G401.6 (cell line): Measurements from ENCODE around the gene RHBDF2.

ENCODE experiments used
- FAIRE-seq: peaks from 2 replicates; lab custom pipeline; 2012; peaks lifted over from hg19 to GRCh38; lab: Jason Lieb, UNC

Gene RHBDF2

GRCh38 chr17:76500747-76501017 is 541 bp downstream of the RHBDF2 start:
- FAIRE-seq, result no peak

DNA sequence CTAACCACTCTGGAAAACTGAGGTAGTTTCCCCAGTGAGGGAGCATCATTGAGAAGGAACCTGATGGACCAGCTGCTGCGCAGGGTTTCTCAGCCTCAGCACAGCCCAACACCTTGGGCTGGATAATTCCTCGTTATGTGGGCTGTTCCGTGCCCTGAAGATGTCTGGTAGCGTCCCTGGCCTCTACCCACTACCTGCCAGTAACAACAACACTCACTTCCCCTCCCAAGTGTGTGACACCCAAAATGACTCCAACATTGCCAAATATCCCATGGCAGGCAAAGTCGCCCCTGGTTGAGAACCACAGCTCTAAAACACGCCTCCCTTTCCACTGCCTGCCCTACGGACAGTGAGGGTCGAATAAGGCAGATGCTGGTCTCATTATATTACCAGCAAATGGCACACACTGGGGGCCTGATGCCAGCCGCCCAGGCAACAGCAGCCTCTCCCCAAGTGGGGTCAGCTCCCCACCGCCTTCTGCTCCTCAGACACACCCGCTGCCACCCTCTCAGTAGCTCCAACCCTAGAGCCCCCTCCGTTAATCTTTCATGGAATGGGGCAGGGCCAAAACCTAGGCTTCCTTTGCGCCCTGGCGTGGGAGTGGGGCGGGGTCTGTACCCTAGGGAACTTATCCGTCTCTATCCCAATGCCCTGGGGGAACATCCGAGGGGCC is 1.0 kb downstream of the RHBDF2 start:
- FAIRE-seq, result no peak

- no peak for FAIRE-seq
Measured at GRCh38 chr17:76499267-76499667, 2.0 kb downstream of the RHBDF2 start.

DNA sequence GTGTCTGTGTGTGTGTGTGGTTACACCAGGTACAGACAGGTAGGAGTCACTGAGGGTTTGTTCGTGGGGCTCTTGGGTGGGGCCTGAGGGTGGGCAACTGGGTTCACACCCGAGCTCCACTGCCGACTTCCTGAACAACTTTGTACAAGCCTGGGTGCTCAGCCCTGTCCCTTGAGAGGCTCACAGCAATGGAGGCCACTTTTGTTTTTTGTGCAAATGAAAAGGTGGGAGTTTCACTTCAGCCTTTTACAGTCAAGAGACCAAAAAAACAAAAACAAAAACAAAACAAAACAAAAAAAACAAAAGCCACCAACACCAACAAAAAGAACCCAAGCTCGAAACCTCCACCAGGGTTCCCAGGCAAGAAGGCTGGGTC is 2.4 kb downstream of the RHBDF2 start:
- no peak for FAIRE-seq

DNA sequence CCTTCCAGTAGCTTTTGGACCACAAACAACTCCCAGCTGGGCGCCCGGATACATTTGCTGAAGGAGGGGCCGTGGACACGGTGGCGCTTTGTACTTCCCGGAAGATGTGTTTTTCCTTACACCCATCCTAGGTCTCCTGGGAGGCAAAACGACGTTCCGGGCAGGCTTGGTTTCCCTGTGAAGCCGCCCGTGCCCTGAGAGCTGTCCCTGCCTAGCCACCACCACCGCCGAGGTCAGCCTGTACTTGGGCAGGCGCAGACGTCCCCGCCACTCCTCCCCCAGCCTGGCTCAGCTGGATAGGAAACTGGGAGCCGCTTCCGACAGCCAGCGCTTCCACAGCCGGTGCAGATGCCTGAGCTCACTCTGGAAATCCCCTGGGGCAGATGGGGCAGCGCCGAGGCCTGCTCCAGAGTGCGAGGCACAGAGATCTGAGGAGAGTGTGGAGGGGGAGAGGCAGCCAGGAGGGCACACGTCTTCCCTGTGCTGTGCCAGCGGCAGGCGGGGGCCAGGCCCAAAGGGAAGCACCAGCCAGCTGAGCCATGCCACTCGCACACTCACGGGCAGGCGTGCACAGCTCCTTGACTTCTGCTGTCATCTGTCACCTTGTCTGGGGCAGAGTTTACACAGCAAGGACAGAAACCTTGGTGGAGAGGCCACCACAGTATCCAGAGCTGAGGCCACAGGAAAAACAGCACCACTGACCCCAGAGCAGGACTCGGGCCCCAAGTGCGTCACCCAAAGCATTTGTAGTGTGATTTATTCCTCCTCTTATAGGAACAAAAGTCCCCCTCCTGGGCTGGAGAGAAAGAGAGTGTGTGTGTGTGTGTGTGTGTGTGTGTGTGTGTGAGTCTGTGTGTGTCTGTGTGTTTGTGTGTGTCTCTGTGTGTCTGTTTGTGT is 3.0 kb downstream of the RHBDF2 start:
- FAIRE-seq, result no peak

DNA sequence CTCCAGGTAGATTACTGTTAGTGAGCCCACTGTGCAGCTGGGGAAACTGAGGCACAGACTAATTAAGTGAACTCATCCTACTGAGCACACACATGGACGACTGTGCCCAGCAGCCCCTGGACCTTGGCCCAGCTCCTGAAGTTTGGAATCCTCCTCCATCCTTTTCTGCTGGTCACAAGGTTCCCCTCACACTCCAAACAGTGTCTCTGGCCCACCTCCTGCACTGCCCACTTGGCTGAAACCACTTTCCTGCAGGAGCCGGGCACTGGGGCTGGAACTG is 3.6 kb downstream of the RHBDF2 start:
- no peak for FAIRE-seq

GRCh38 chr17:76496464-76496863 is 4.8 kb downstream of the RHBDF2 start:
- no peak for FAIRE-seq

GRCh38 chr17:76495663-76496400 is 5.4 kb downstream of the RHBDF2 start:
- FAIRE-seq, result no peak

GRCh38 chr17:76493505-76494167 is 7.6 kb downstream of the RHBDF2 start:
- FAIRE-seq, result no peak

GRCh38 chr17:76492989-76493501 is 8.2 kb downstream of the RHBDF2 start:
- no peak for FAIRE-seq

- FAIRE-seq, result no peak
Measured at GRCh38 chr17:76492123-76492988, 8.9 kb downstream of the RHBDF2 start.

DNA sequence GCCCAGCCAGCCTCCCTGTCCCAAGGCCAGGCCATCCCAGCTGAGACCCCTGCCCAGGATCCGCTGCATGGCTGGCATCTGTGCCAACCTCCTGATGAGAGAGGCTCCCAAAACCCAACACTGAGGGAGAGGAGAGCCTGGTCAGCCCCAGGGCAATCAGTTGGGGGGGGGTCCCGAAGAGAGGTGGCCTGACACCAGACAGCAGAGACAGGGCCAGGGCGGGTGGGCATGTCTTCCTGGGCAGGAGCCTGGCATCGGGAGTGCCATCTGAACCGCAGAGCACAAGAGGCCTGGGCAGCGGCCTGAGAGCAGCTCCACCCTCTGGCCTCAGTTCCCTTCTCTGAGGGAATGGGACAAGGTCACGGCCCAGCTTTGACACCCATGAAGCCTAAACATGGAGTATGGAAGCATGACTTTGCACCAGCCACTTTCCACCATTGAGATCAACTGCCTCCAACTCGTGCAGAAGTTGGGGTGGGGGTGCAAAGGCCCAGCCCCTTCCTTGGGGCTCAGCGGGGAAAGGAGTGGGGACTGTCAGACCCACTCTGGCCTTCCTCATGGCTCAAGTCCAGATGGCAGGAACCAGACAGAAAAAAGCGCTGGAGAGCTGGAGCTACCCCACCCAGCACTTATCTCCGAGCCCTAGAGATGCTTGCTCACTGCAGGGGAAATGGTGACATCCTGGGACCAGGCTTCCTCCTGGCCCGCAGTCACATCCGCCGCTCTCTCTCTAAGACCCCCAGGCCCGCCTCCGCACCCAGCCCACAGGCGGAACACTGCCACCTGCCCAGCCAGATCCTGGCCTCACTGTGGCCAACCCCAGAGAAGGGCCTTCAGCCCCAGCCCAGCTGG is 9.7 kb downstream of the RHBDF2 start:
- FAIRE-seq, result no peak

DNA sequence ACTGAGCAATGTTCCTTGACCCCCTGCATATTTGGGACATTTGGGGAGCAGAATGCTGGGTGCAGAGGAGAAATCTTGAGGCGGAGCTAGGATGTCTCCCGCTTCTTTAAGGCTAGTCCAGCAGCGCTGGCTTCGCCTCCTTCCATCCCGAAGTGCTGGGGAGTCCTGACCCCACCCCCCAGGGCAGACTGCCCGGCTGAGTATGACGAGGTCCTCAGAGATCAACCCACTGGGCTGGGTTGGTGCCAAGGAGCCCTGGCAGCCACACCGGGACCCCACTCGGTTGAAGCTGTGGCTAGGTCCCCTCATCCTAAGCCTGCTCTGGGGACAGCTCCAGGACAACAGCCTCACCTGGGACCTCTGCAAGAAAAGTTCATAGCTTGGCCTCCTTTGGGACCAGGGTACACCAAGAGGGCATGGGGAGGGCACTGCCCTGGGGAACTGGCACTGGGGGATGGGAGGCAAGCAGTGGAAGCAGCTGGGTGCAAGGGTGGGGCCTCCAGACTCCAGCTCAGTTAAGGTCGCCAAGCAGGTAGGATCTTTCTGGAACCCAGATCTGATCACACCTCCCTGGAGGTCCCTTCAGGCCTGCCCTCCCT is 11.0 kb downstream of the RHBDF2 start:
- FAIRE-seq, result no peak

DNA sequence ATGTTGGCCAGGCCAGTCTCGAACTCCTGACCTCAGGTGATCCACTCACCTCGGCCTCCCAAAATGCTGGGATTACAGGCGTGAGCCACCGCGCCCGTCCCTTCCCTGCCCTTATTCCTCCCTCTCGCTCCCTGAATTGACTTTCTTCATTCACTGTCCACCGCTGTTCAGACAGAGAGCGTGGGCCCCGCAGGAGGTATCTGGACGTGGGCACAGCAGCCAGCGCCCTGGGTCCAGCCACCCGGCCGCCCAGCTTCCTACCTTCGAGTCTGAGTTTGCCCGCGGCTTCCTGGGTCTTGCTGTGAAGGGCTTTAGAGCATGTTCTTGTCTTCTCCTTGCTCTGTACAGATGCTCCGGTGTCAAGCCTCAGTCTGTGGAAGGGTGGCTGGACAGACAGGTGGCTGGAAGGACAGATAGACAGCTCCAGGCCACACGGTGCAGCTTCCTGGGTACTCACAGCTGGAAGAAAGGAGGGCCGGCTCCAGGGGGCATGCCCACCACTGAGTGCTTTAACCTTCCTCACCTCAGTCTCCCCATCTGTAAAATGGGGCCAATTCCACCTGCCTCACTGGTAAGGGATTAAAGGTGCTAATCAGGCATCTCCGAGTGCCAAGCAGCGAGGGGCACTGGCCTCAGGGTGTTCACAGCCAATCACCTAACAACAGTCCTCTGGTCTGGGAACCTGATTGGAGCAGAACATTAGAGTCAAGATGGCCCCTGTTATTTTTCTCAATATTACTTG is 13.6 kb downstream of the RHBDF2 start:
- FAIRE-seq, result no peak

DNA sequence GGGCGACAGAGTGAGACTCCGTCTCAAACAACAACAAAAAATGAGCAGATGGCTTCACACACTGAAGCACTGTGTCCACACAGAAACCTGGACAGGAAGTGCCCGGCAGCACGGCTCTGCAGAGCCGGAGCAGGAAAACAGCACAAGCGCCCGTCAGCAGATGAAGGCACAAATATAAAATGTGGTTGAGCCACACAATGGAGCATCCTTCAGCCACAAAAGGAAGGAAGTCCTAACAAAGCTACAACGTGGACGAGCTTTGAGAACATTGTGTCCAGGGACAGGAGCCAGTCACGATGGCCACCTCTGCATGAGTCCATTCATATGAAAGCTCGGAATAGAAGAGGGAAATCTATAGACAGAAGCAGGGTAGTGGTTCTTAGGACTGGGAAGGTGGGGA is 15.7 kb downstream of the RHBDF2 start:
- no peak for FAIRE-seq

- FAIRE-seq, result no peak
Measured at GRCh38 chr17:76484228-76484725, 16.9 kb downstream of the RHBDF2 start.

DNA sequence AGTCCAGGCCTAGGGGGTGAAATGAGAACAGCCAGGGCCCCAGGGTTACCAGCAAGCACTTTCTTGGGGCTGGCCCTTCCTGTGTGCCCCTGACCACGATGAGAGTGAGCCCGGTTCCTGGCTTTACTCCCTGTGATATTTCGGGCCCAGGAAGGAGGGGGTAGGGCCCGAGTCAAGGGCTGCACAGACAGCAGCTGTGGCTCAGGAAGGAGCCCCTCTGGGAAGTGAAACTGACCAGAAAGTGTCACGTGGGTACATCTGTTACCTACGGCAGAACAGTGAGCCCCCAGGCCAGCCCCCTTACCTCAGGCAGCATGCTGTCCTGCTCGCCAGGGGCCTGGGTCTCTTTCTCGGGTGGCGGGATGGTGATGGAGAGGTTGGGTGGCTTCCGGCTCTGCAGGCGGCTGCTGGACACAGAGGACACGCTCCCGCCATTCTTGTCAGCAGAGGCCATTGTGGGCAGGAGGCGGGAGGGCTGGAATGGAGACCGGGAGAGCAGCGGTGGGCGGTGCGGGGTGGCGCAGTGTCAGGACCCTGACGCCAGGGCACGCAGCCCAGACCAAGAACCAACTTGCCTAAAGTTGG is 20.1 kb downstream of the RHBDF2 start:
- FAIRE-seq, result no peak

- FAIRE-seq, result no peak
Measured at GRCh38 chr17:76480632-76481031, 20.6 kb downstream of the RHBDF2 start.

DNA sequence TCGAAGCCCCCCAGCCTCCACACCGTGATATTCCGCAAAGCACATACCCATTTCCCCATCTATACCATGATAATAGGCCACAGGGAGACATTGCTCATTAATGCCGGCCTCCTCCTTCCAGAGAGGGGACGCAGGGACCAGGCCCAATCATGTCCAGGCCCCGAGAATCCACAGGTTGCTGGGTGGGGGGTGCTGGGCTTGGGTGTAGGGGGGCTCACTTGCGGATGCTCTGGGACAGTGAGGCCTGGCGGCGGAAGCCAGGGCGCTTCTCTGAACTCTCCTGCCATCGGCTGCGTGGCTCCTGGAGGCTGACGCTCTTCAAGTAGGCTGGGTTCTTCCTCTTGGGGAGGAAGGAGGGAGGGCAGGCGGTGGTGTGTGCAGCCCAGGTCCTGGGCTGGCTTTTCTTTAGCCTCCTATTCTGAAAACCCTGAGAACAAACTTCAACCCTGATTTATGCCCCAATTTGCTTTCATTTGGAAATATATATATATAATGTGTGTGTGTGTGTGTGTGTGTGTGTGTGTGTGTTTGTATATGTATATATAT is 21.6 kb downstream of the RHBDF2 start:
- no peak for FAIRE-seq
